ENCODE data around the gene NCKAP5L. TPM values are rescaled to one million over a fixed set of nuclear protein-coding genes. Genes with fewer than 3 reads are reported as not detected.

Gene NCKAP5L
- total and polyA plus RNA-seq, 2 donors (not counting 1 experiment from before 2014, with no cell fraction given), result 3.9 to 14.2 TPM

GRCh38 chr12:49797449-49797776, 30.8 kb downstream of the NCKAP5L start:
- Histone ChIP-seq H3K36me3 (ENCODE audit: control insufficient read depth, insufficient read depth, low read length) (peaks cover 18% of the 10 kb centered on the region), H3K4me1 (ENCODE audit: control insufficient read depth, extremely low read depth, insufficient read depth, low read length) (no peaks in the 10 kb centered on the region), H3K27ac (ENCODE audit: insufficient read depth, low read length) (no peak overlapping the region), H3K4me2 (ENCODE audit: extremely low read depth, insufficient read depth, low read length) (no peak overlapping the region), H3K27me3 (ENCODE audit: control insufficient read depth, insufficient read depth, low read length) (no peaks in the 10 kb centered on the region), H3K9ac (ENCODE audit: insufficient read depth, low read length) (no peak overlapping the region), H3K4me3 (replicated peaks in 1 of 4; ENCODE audit: control extremely low read depth in 1 of 4, insufficient read depth in 1 of 4, low read depth in 3 of 4, low read length in 4 of 4) (no peak overlapping the region), H3K79me2 (ENCODE audit: control insufficient read depth, insufficient read depth, low read length) (no peaks in the 10 kb centered on the region), H3K9me3 (ENCODE audit: control insufficient read depth, insufficient read depth, low read depth, low read length) (no peaks in the 10 kb centered on the region), H2AFZ (ENCODE audit: low read length) (no peak overlapping the region), H4K20me1 (ENCODE audit: control insufficient read depth, extremely low read depth, insufficient read depth, low read length) (no peaks in the 10 kb centered on the region)
- no peak for DNase-seq (ENCODE audit: low read depth in 2 of 2)
- TF ChIP-seq, protein P1, sequence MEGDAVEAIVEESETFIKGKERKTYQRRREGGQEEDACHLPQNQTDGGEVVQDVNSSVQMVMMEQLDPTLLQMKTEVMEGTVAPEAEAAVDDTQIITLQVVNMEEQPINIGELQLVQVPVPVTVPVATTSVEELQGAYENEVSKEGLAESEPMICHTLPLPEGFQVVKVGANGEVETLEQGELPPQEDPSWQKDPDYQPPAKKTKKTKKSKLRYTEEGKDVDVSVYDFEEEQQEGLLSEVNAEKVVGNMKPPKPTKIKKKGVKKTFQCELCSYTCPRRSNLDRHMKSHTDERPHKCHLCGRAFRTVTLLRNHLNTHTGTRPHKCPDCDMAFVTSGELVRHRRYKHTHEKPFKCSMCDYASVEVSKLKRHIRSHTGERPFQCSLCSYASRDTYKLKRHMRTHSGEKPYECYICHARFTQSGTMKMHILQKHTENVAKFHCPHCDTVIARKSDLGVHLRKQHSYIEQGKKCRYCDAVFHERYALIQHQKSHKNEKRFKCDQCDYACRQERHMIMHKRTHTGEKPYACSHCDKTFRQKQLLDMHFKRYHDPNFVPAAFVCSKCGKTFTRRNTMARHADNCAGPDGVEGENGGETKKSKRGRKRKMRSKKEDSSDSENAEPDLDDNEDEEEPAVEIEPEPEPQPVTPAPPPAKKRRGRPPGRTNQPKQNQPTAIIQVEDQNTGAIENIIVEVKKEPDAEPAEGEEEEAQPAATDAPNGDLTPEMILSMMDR (conservative IDR thresholded peaks at IDR 0.05 in 1 of 2, IDR thresholded peaks at IDR 0.05 in 1 of 2; ENCODE audit: low read depth in 1 of 2, low read length in 2 of 2), result no peak
- TF ChIP-seq EZH2 (IDR thresholded peaks at IDR 0.05; ENCODE audit: low read length, missing control alignments), result no peak

GRCh38 chr12:49796606-49797448, 31.4 kb downstream of the NCKAP5L start:
- H3K4me1 ChIP-seq (ENCODE audit: control insufficient read depth, extremely low read depth, insufficient read depth, low read length), result no peaks in the 10 kb centered on the region
- H3K9me3 ChIP-seq (ENCODE audit: control insufficient read depth, insufficient read depth, low read depth, low read length), result no peaks in the 10 kb centered on the region
- H4K20me1 ChIP-seq (ENCODE audit: control insufficient read depth, extremely low read depth, insufficient read depth, low read length), result no peaks in the 10 kb centered on the region
- no peak overlapping the region for H3K27ac ChIP-seq (ENCODE audit: insufficient read depth, low read length)
- peaks cover 19% of the 10 kb centered on the region for H3K36me3 ChIP-seq (ENCODE audit: control insufficient read depth, insufficient read depth, low read length)
- TF ChIP-seq, protein P1 (conservative IDR thresholded peaks at IDR 0.05 in 1 of 2, IDR thresholded peaks at IDR 0.05 in 1 of 2; ENCODE audit: low read depth in 1 of 2, low read length in 2 of 2), result no peak
- TF ChIP-seq EZH2 (IDR thresholded peaks at IDR 0.05; ENCODE audit: low read length, missing control alignments), result no peak
- no peaks in the 10 kb centered on the region for H3K27me3 ChIP-seq (ENCODE audit: control insufficient read depth, insufficient read depth, low read length)
- no peak overlapping the region for H3K9ac ChIP-seq (ENCODE audit: insufficient read depth, low read length)
- H2AFZ ChIP-seq (ENCODE audit: low read length), result no peak overlapping the region
- H3K79me2 ChIP-seq (ENCODE audit: control insufficient read depth, insufficient read depth, low read length), result no peaks in the 10 kb centered on the region
- no peak for DNase-seq (ENCODE audit: low read depth in 2 of 2)
- H3K4me2 ChIP-seq (ENCODE audit: extremely low read depth, insufficient read depth, low read length), result no peak overlapping the region
- no peak overlapping the region for H3K4me3 ChIP-seq (replicated peaks in 1 of 4; ENCODE audit: control extremely low read depth in 1 of 4, insufficient read depth in 1 of 4, low read depth in 3 of 4, low read length in 4 of 4)

DNA sequence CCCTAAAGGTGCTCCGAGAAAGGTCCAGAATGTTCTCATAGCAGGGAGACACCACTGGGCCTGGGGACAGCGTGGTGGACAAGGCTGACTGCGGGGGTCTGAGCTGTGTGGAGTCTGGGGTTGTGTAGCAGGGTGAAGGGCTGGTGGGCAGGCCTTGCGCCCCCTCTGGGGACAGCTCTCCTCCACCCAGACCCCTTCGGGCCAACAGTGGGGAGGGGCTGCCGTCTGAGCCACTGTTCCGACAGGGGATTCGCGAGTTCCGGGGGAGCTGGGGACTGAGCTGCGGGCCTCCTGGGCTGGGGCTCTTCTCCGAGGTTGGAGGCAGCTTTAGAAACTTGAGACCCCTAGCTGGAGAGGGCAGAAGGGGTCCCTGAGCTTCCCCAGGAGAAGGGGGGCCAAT, 32.1 kb downstream of the NCKAP5L start:
- Histone ChIP-seq H3K4me1 (ENCODE audit: control insufficient read depth, extremely low read depth, insufficient read depth, low read length) (no peaks in the 10 kb centered on the region), H3K27me3 (ENCODE audit: control insufficient read depth, insufficient read depth, low read length) (no peaks in the 10 kb centered on the region), H4K20me1 (ENCODE audit: control insufficient read depth, extremely low read depth, insufficient read depth, low read length) (no peaks in the 10 kb centered on the region), H3K4me2 (ENCODE audit: extremely low read depth, insufficient read depth, low read length) (no peak overlapping the region), H3K36me3 (ENCODE audit: control insufficient read depth, insufficient read depth, low read length) (peaks cover 14% of the 10 kb centered on the region), H3K9ac (ENCODE audit: insufficient read depth, low read length) (no peak overlapping the region), H2AFZ (ENCODE audit: low read length) (no peak overlapping the region), H3K79me2 (ENCODE audit: control insufficient read depth, insufficient read depth, low read length) (no peaks in the 10 kb centered on the region), H3K9me3 (ENCODE audit: control insufficient read depth, insufficient read depth, low read depth, low read length) (no peaks in the 10 kb centered on the region), H3K27ac (ENCODE audit: insufficient read depth, low read length) (no peak overlapping the region), H3K4me3 (replicated peaks in 1 of 4; ENCODE audit: control extremely low read depth in 1 of 4, insufficient read depth in 1 of 4, low read depth in 3 of 4, low read length in 4 of 4) (no peak overlapping the region)
- TF ChIP-seq EZH2 (IDR thresholded peaks at IDR 0.05; ENCODE audit: low read length, missing control alignments), result no peak
- TF ChIP-seq, protein P1 (conservative IDR thresholded peaks at IDR 0.05 in 1 of 2, IDR thresholded peaks at IDR 0.05 in 1 of 2; ENCODE audit: low read depth in 1 of 2, low read length in 2 of 2), result no peak
- no peak for DNase-seq (ENCODE audit: low read depth in 2 of 2)

All from fibroblast of lung (primary cell).